Neural progenitor cell (in vitro differentiated cells): ENCODE measurements around the gene MORN5. TPM values are rescaled to one million over a fixed set of nuclear protein-coding genes. Genes with fewer than 3 reads are reported as not detected.
A peak's percentile ranks its signal among the peaks of the same experiment; 100 is the strongest.

Experiments used
- DNase-seq: peaks from one replicate; pipeline ENCODE4 v3.0.0-alpha.2; 2016; ENCODE audit warnings: low spot score
- H2AFZ ChIP-seq: fragments of 200-600 bp; sonication (generic); replicated peaks from 2 replicates; pipeline ENCODE4 v1.6.1; 2016; ENCODE audit warnings: antibody characterized with exemption
- H3F3A ChIP-seq: fragments of 200-600 bp; sonication (generic); 2 replicates; pipeline ENCODE4 v1.6.1; 2016; ENCODE audit warnings: antibody characterized with exemption, low read depth
- H3K27ac ChIP-seq: fragments of 200-600 bp; sonication (generic); 2 replicates; pipeline ENCODE4 v1.5.1; 2016; ENCODE audit warnings: mild to moderate bottlenecking
- H3K27me3 ChIP-seq: fragments of 200-600 bp; sonication (generic); 2 replicates; pipeline ENCODE4 v1.6.1; 2016; ENCODE audit warnings: mild to moderate bottlenecking, moderate library complexity
- H3K36me3 ChIP-seq: fragments of 200-600 bp; sonication (generic); 2 replicates; pipeline ENCODE4 v1.5.1; 2016
- H3K4me1 ChIP-seq: fragments of 200-600 bp; sonication (generic); 2 replicates; pipeline ENCODE4 v1.6.1; 2016; ENCODE audit warnings: mixed run types
- H3K4me2 ChIP-seq: fragments of 200-600 bp; sonication (generic); 2 replicates; pipeline ENCODE4 v1.6.1; 2016
- H3K4me3 ChIP-seq: fragments of 200-600 bp; sonication (generic); 2 replicates; pipeline ENCODE4 v1.5.1; 2016
- H3K79me2 ChIP-seq: fragments of 200-600 bp; sonication (generic); 2 replicates; pipeline ENCODE4 v1.6.1; 2016; ENCODE audit warnings: low read depth
- H3K9ac ChIP-seq: fragments of 200-600 bp; sonication (generic); 2 replicates; pipeline ENCODE4 v1.6.1; 2016
- H3K9me3 ChIP-seq: fragments of 200-600 bp; sonication (generic); 2 replicates; pipeline ENCODE4 v1.5.1; 2016; ENCODE audit warnings: low read depth
- H4K20me1 ChIP-seq: fragments of 200-600 bp; sonication (generic); 2 replicates; pipeline ENCODE4 v1.6.1; 2016; ENCODE audit warnings: low read depth
- H3K27ac Mint-ChIP-seq: 3 replicates; pipeline ENCODE4 v1.8.0; 2021; ENCODE audit warnings: mixed read lengths
- H3K27me3 Mint-ChIP-seq: 2 replicates; pipeline ENCODE4 v1.8.0; 2022; ENCODE audit warnings: low read depth, mild to moderate bottlenecking, inconsistent platforms, moderate library complexity, mixed read lengths; ENCODE audit not compliant: insufficient read depth
- H3K36me3 Mint-ChIP-seq: 3 replicates; pipeline ENCODE4 v1.8.0; 2021; ENCODE audit warnings: mixed read lengths
- H3K4me1 Mint-ChIP-seq: 3 replicates; pipeline ENCODE4 v1.8.0; 2021; ENCODE audit warnings: mixed read lengths
- H3K4me3 Mint-ChIP-seq: 3 replicates; pipeline ENCODE4 v1.8.0; 2021; ENCODE audit warnings: mild to moderate bottlenecking, moderate library complexity, mixed read lengths
- H3K9me3 Mint-ChIP-seq: 3 replicates; pipeline ENCODE4 v1.8.0; 2020; ENCODE audit warnings: mixed read lengths
- CTCF ChIP-seq: fragments of 200-600 bp; sonication (generic); IDR thresholded peaks from 2 replicates; pipeline ENCODE4 v1.5.1; 2017; ENCODE audit warnings: antibody characterized with exemption, mild to moderate bottlenecking
- EZH2 ChIP-seq: fragments of 200-600 bp; sonication (generic); IDR thresholded peaks from 2 replicates; pipeline ENCODE4 v1.6.1; 2017; ENCODE audit warnings: antibody characterized with exemption, mild to moderate bottlenecking, moderate library complexity
- EZH2phosphoT487 ChIP-seq: fragments of 200-600 bp; sonication (generic); IDR thresholded peaks from 2 replicates; pipeline ENCODE4 v1.6.1; 2017; ENCODE audit warnings: antibody characterized with exemption
- total RNA-seq: library from RNA; depleted of rRNA; stranded (reverse); fragments of >200 nt; gene quantifications from 2 replicates; pipeline ENCODE4 v1.2.3, GENCODE V29; 2015; ENCODE audit warnings: low replicate concordance

Gene MORN5
- total RNA-seq, 1 donor from 2014 or later, result 3.7 TPM

- peaks cover 17% of the 10 kb centered on the region for H3K36me3 Mint-ChIP-seq
- Histone ChIP-seq H3K27me3 (peaks cover 23% of the 10 kb centered on the region), H3K9ac (no peak overlapping the region), H3K79me2 (no peaks in the 10 kb centered on the region), H3K4me3 (no peak overlapping the region), H3K27ac (no peak overlapping the region), H4K20me1 (no peaks in the 10 kb centered on the region), H3K36me3 (no peaks in the 10 kb centered on the region), H2AFZ (no peak overlapping the region), H3F3A (no peaks in the 10 kb centered on the region), H3K9me3 (no peaks in the 10 kb centered on the region), H3K4me2 (no peak overlapping the region), H3K4me1 (no peaks in the 10 kb centered on the region)
- no peak overlapping the region for H3K27ac Mint-ChIP-seq
- DNase-seq, result no peak
- no peaks in the 10 kb centered on the region for H3K9me3 Mint-ChIP-seq
- TF ChIP-seq CTCF (no peak), EZH2phosphoT487 (no peak), EZH2 (no peak)
- H3K4me1 Mint-ChIP-seq, result no peaks in the 10 kb centered on the region
- no peak overlapping the region for H3K4me3 Mint-ChIP-seq
- no peaks in the 10 kb centered on the region for H3K27me3 Mint-ChIP-seq
These were observed 16.4 kb upstream of the MORN5 start for GRCh38 chr9:122143296-122143695.

DNA sequence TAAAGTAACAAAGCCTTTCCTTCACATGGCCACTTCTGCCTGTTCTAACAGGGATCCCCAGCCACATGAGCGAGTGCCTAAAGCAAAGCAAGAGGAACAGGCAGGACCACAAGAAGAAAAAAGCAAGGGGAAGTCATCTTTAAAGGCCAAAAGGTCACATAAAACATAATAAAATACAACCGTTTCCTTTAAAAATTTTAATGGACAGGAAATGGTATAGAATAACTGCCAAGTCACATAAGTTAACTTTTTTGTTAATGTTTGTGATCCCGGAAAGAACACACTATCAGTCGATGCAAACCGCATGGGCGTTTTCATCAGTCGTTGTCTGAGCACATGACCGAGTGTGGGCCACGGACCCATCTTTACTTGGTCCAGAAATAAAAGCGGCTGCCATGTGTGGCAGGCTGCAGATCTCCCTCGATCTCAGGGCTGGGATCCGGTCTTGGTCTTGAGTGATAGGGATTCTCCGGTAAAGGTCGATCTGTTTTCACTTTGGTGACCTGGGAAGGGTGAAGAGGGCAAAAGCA is 15.8 kb upstream of the MORN5 start:
- peaks cover 17% of the 10 kb centered on the region for H3K36me3 Mint-ChIP-seq
- no peaks in the 10 kb centered on the region for H3K4me1 Mint-ChIP-seq
- Histone ChIP-seq H3K9ac (no peak overlapping the region), H3K9me3 (no peaks in the 10 kb centered on the region), H3K4me3 (no peak overlapping the region), H4K20me1 (no peaks in the 10 kb centered on the region), H2AFZ (no peak overlapping the region), H3K4me1 (no peaks in the 10 kb centered on the region), H3K27ac (no peak overlapping the region), H3K79me2 (no peaks in the 10 kb centered on the region), H3K4me2 (no peak overlapping the region), H3F3A (no peaks in the 10 kb centered on the region), H3K27me3 (peaks cover 16% of the 10 kb centered on the region), H3K36me3 (no peaks in the 10 kb centered on the region)
- no peaks in the 10 kb centered on the region for H3K9me3 Mint-ChIP-seq
- H3K27ac Mint-ChIP-seq, result no peak overlapping the region
- no peak for TF ChIP-seq CTCF
- DNase-seq, result no peak
- H3K27me3 Mint-ChIP-seq, result no peaks in the 10 kb centered on the region
- H3K4me3 Mint-ChIP-seq, result no peak overlapping the region

DNA sequence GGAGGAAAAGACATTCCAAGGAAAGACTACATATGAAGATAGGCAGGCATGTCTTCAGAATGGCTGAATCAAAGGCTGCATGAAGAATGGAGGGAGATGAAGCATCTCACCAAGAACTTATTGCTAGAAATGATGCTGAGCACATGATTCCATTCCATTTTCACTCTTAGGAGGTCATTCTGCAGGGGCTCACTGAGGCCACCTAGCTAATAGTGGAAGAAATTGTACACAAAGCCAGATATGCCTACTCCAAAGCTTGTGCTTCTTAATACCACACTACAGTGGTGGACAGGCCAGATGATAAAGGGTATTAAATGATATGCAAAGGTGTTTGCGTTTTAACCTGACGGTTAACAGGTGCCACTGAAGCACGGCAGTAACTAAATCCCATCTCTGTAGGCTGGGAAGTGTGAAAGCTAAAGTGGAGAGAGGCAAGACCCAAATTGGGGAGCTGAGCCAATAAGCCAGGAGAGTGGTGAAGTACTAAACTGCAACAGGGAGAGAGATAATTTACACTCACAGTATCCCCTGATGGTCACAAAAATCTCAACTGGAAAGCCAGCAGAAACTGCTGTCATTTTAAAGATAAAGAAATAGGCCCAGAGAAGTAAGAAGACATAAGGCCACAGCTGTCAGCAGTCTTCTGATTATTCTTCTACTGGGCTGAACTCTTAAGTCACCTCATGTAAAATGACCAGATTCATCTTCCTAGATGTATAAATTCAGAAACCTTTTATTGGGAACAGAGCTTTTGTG is 14.7 kb upstream of the MORN5 start:
- no peaks in the 10 kb centered on the region for H3K9me3 Mint-ChIP-seq
- no peaks in the 10 kb centered on the region for H3K36me3 ChIP-seq
- H3K27me3 Mint-ChIP-seq, result no peaks in the 10 kb centered on the region

More for the DNA sequence above, 14.7 kb upstream of the MORN5 start:
- Histone ChIP-seq H2AFZ (no peak overlapping the region), H3K9ac (no peak overlapping the region), H3K79me2 (no peaks in the 10 kb centered on the region), H4K20me1 (peaks cover 5% of the 10 kb centered on the region), H3F3A (no peaks in the 10 kb centered on the region), H3K27ac (no peak overlapping the region), H3K4me2 (no peak overlapping the region), H3K27me3 (peaks cover 5% of the 10 kb centered on the region), H3K4me3 (no peak overlapping the region), H3K4me1 (no peaks in the 10 kb centered on the region), H3K9me3 (no peaks in the 10 kb centered on the region)
- TF ChIP-seq CTCF, result peak; percentile 37
- TF ChIP-seq EZH2phosphoT487, result no peak
- Mint-ChIP-seq H3K4me3 (no peak overlapping the region), H3K4me1 (no peaks in the 10 kb centered on the region), H3K36me3 (peaks cover 22% of the 10 kb centered on the region), H3K27ac (no peak overlapping the region)
- no peak for DNase-seq
